GM19372 (cell line): ENCODE results near the gene NAPA.

ENCODE experiments used
- ATAC-seq: cut with Tn5 transposase; IDR thresholded peaks from one replicate; pipeline ENCODE4 v1.9.1; 2021; ENCODE audit warnings: mild to moderate bottlenecking, low read depth, moderate library complexity; ENCODE audit not compliant: unreplicated experiment

Gene NAPA

GRCh38 chr19:47465957-47466356 lies 48.9 kb downstream of the NAPA start:
- no peak for ATAC-seq

- ATAC-seq: no peak
Measured at GRCh38 chr19:47464675-47465419, 50.0 kb downstream of the NAPA start.

GRCh38 chr19:47461876-47462275 lies 53.0 kb downstream of the NAPA start:
- ATAC-seq: no peak

GRCh38 chr19:47459477-47459876 lies 55.4 kb downstream of the NAPA start:
- ATAC-seq: no peak

- no peak for ATAC-seq
Measured at GRCh38 chr19:47458672-47459071, 56.2 kb downstream of the NAPA start.

GRCh38 chr19:47456721-47457474 lies 58.0 kb downstream of the NAPA start:
- ATAC-seq: no peak

- no peak for ATAC-seq
Measured at GRCh38 chr19:47450478-47450877, 64.4 kb downstream of the NAPA start.

GRCh38 chr19:47448360-47448727 lies 66.5 kb downstream of the NAPA start:
- ATAC-seq: no peak

- no peak for ATAC-seq
Measured at GRCh38 chr19:47447470-47448359, 67.1 kb downstream of the NAPA start.

GRCh38 chr19:47446534-47447469 lies 68.1 kb downstream of the NAPA start:
- no peak for ATAC-seq

- no peak for ATAC-seq
Measured at GRCh38 chr19:47445937-47446402, 68.9 kb downstream of the NAPA start.

GRCh38 chr19:47445527-47445926 lies 69.3 kb downstream of the NAPA start:
- ATAC-seq: no peak

- no peak for ATAC-seq
Measured at GRCh38 chr19:47444388-47444821, 70.5 kb downstream of the NAPA start.

- ATAC-seq: no peak
Measured at GRCh38 chr19:47443331-47443730, 71.5 kb downstream of the NAPA start.

- no peak for ATAC-seq
Measured at GRCh38 chr19:47438793-47439220, 76.1 kb downstream of the NAPA start.
